SK-N-MC (cell line): Measurements from ENCODE around the gene TACSTD2.

Experiments
- EZH2 ChIP-seq: fragments of 200-600 bp; sonication (generic); IDR thresholded peaks from one replicate; pipeline ENCODE4 v1.6.1; 2017; ENCODE audit warnings: antibody characterized with exemption
- POLR2AphosphoS5 ChIP-seq: IDR thresholded peaks from 2 replicates; pipeline ENCODE4 v1.6.1; 2012; ENCODE audit warnings: mild to moderate bottlenecking, low read depth, low read length, borderline replicate concordance

GRCh38 chr1:58576727-58577653 lies at the start of gene TACSTD2:
- TF ChIP-seq POLR2AphosphoS5 (no peak), EZH2 (no peak)
